ENCODE data around the gene MEX3A. TPM values are rescaled to one million over a fixed set of nuclear protein-coding genes. Genes with fewer than 3 reads are reported as not detected.
"Not testable (repeated sequence)": the region's sequence is repeated elsewhere in the genome, so short reads cannot be mapped to it uniquely, and the experiment has no call there.

MEX3A gene
- total and polyA plus RNA-seq, 5 experiments from 2014 or later: 0.38 TPM; not detected in 4

DNA sequence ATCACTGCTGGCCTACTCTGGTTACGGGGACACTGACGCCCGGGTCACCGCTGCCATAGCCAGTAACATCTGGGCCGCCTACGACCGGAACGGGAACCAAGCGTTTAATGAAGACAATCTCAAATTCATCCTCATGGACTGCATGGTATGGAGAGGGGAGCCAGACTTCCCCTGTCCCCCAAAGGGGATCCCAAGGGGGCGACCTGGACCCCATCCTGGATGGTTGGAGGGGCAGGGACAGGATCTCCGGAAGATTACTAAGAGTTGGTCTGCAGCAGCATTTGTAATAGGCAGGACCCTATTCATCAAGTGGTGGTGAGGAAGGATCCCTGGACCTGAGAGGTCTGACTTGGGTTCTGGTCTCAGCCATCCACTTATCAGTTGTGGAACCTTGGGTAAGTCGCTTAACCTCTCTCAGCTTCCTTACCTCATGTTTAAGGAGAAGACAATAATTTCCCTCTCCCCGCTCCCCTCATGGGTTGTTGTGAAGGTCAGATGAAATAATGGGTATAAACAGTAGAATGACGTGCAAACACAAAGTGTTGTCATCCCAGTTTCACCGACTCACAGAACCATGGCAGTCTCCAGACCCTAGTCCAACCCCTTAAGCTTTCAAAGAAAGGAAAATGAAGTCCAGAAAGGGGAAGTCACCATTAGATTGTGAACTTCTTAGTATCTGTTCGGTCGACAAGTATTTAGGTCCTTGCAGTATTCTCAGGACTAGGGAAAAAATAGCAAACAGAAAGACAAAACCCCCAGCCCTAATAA, 26.8 kb downstream of the MEX3A start:
- H3K27ac Mint-ChIP-seq: peak overlapping the region in 7 of 10 donors; percentile 62 to 96 (median 92)
- DNase-seq: no peak

DNA sequence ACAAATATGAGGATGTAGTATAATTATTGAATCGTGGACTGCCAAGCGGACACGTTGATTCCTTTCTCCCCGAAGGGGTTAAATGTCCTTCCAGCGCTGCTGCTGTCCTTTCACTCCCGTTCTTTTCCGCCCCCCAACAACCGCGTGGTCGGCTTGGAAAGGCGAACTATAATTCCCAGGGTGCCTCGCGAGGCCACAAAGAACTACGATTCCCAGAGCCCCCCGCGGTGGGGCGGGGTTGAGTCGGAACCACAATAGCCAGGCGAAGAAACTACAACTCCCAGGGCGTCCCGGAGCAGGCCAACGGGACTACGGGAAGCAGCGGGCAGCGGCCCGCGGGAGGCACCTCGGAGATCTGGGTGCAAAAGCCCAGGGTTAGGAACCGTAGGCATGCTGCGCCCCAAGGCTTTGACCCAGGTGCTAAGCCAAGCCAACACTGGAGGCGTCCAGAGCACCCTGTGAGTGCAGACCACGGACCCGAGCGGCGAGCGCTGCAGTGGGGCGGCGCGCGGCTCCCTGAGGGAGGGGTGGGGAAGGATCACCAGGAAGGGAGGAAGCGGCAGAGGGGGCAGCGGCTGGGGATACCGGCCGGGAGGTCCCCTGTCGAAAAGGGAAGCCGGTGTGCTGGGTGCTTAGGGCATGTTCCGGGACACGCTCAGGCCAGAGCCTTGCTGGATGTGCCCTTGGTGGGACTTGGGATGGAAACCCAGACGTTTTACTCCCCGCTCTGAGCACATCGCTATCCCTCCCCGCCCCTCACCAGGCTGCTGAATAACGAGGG, 27.6 kb downstream of the MEX3A start, which contains the start of gene LAMTOR2:
LAMTOR2 (plus strand) TSS at position 283 of the 781 bp plus-strand sequence; CDS start at position 391, 108 bp downstream.
- H3K9me3 Mint-ChIP-seq: no peaks in the 10 kb centered on the region
- DNase-seq (peak; percentile 89 to 96 (median 93)), ATAC-seq (peak; percentile 79 to 83)
- H3K36me3 Mint-ChIP-seq: peaks cover 0 to 16% (median 0%) of the 10 kb centered on the region in 3 donors
- H3K4me1 Mint-ChIP-seq: peaks cover 20 to 39% (median 36%) of the 10 kb centered on the region in 4 donors
- H3K27ac Mint-ChIP-seq: peak within 1 kb of the TSS; percentile 81 to 97 (median 94)
- no peaks in the 10 kb centered on the region for H3K27me3 Mint-ChIP-seq
- POLR2A ChIA-PET: interaction anchor here (0.7 to 1.9 kb wide), 2 partner anchors 34 to 78 kb away, joined by 3 to 12 read pairs; partner anchors contain the start of gene SSR2
- peak within 1 kb of the TSS; percentile 90 to 100 (median 96) for H3K4me3 Mint-ChIP-seq

More for the DNA sequence above, 26.8 kb downstream of the MEX3A start:
- Mint-ChIP-seq H3K36me3 (peaks cover 0 to 15% (median 0%) of the 10 kb centered on the region in 3 donors), H3K4me1 (peaks cover 20 to 39% (median 36%) of the 10 kb centered on the region in 4 donors), H3K4me3 (peak overlapping the region; percentile 90 to 100 (median 96)), H3K27me3 (no peaks in the 10 kb centered on the region), H3K9me3 (no peaks in the 10 kb centered on the region)
- POLR2A ChIA-PET: no interaction called here
- no peak for ATAC-seq

GRCh38 chr1:156053768-156054499, 28.3 kb downstream of the MEX3A start, which contains the start of gene UBQLN4:
UBQLN4 (minus strand) TSS chr1:156053798; CDS start chr1:156053701, 97 bp downstream.
- peak; percentile 49 to 58 for ATAC-seq
- Mint-ChIP-seq H3K4me1 (peaks cover 20 to 39% (median 36%) of the 10 kb centered on the region in 4 donors), H3K36me3 (peaks cover 0 to 23% (median 0%) of the 10 kb centered on the region in 3 donors), H3K27ac (peak within 1 kb of the TSS; percentile 81 to 97 (median 94)), H3K4me3 (peak within 1 kb of the TSS; percentile 90 to 100 (median 96)), H3K9me3 (no peaks in the 10 kb centered on the region), H3K27me3 (no peaks in the 10 kb centered on the region)
- peak; percentile 71 to 93 (median 80) for DNase-seq
- POLR2A ChIA-PET: interaction anchor here (0.7 to 1.9 kb wide), 3 partner anchors 33 to 416 kb away, joined by 3 to 12 read pairs (median 4); partner anchors contain the start of gene SSR2

GRCh38 chr1:156052862-156053767, 29.1 kb downstream of the MEX3A start:
- H3K4me3 Mint-ChIP-seq: peak overlapping the region; percentile 86 to 100 (median 92)
- no peaks in the 10 kb centered on the region for H3K9me3 Mint-ChIP-seq
- POLR2A ChIA-PET: interaction anchor here (0.6 to 1.9 kb wide), 5 partner anchors 31 to 972 kb away, joined by 3 to 12 read pairs (median 4); partner anchors contain the start of genes KHDC4 and SSR2
- ATAC-seq (peak; percentile 51 to 52), DNase-seq (peak; percentile 59 to 87 (median 68))
- peaks cover 0 to 23% (median 0%) of the 10 kb centered on the region in 3 donors for H3K36me3 Mint-ChIP-seq
- peak overlapping the region; percentile 58 to 91 (median 88) for H3K27ac Mint-ChIP-seq
- H3K27me3 Mint-ChIP-seq: no peaks in the 10 kb centered on the region
- H3K4me1 Mint-ChIP-seq: peaks cover 20 to 39% (median 36%) of the 10 kb centered on the region in 4 donors

DNA sequence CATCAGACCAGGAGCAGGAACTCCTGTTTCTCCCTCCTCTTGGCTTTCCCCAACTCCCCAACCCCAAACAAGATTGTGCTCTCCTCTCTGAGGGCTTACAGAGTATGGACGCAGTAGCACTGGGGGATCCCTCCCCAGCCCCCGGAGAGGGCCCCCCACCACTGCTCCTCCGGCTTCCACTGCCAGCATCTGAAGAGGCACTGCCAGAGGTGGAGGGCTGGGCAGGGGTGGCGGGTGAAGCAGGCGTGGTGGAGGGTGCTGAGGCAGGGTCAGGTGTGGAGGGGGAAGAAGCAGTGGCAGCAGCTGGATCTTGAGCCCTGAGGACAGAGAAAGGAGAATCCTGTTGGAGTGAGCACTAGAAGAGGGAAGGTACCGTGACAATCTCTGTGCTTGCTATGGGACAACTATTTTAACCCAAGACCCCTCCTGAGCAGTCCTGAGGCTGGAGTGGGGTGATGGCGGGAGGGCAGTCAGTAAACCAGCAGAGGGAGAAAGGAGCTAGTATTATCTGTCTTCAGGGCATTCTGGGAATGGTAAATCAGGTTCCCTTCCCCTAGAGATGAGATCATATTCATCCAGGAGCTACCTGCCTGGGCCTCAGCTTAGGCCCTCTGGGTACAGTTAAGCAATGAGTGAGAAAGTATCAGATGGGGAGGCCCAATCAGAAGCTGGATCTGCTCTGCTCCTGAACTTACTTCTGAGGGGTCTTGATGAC, 31.1 kb downstream of the MEX3A start:
- Mint-ChIP-seq H3K4me1 (peaks cover 16 to 34% (median 31%) of the 10 kb centered on the region in 4 donors), H3K27ac (peak overlapping the region in 1 of 10 donors; percentile 10), H3K27me3 (no peaks in the 10 kb centered on the region), H3K36me3 (peaks cover 0 to 20% (median 0%) of the 10 kb centered on the region in 3 donors), H3K4me3 (peak overlapping the region in 5 of 10 donors; percentile 5 to 72 (median 22)), H3K9me3 (no peaks in the 10 kb centered on the region)
- DNase-seq (no peak), ATAC-seq (no peak)
- POLR2A ChIA-PET: interaction anchor here (0.6 to 1.3 kb wide), 3 partner anchors 29 to 778 kb away, joined by 3 to 4 read pairs (median 3); partner anchors contain the start of gene CLK2

DNA sequence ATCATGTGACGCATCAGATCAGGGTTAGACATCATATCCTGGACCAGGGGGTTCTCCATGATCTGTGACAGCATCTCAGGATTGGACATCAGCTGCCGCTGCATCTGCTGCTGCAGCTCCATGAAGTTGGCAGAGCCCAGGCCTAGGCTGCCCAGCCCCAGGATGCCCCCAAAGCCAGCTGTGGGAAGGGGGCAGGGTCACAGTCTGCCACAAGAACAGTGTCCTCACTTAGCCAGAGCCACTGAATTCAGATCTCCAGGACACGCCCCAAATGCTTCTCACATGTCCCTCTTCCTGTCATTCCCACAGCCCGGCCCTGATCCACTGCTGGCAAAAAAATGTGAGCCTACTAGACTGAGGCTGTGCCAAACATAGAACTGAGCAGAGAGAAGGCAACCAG, 31.9 kb downstream of the MEX3A start:
- Mint-ChIP-seq H3K9me3 (no peaks in the 10 kb centered on the region), H3K27me3 (no peaks in the 10 kb centered on the region), H3K4me3 (peak overlapping the region in 1 of 10 donors; percentile 63), H3K4me1 (peaks cover 14 to 29% (median 25%) of the 10 kb centered on the region in 4 donors), H3K36me3 (peaks cover 0 to 22% (median 0%) of the 10 kb centered on the region in 3 donors), H3K27ac (peak overlapping the region in 1 of 10 donors; percentile 31)
- DNase-seq (no peak), ATAC-seq (no peak)
- POLR2A ChIA-PET: interaction anchor here (0.6 kb wide), 1 partner anchor 101 kb away, joined by 3 read pairs; no protein-coding TSS in a partner anchor

GRCh38 chr1:156048663-156049258, 33.5 kb downstream of the MEX3A start:
- POLR2A ChIA-PET: no interaction called here
- Mint-ChIP-seq H3K27me3 (no peaks in the 10 kb centered on the region), H3K9me3 (no peaks in the 10 kb centered on the region), H3K4me3 (no peak overlapping the region), H3K4me1 (peaks cover 11 to 25% (median 18%) of the 10 kb centered on the region in 4 donors), H3K27ac (no peak overlapping the region), H3K36me3 (peaks cover 0 to 28% (median 0%) of the 10 kb centered on the region in 3 donors)
- ATAC-seq (no peak), DNase-seq (no peak)

GRCh38 chr1:156045076-156045475, 37.2 kb downstream of the MEX3A start:
- ATAC-seq: no peak
- no peaks in the 10 kb centered on the region for H3K27me3 Mint-ChIP-seq
- peak overlapping the region in 3 of 10 donors; percentile 4 to 36 (median 13) for H3K27ac Mint-ChIP-seq
- peaks cover 0 to 54% (median 9%) of the 10 kb centered on the region in 3 donors for H3K36me3 Mint-ChIP-seq
- no peaks in the 10 kb centered on the region for H3K9me3 Mint-ChIP-seq
- no peak overlapping the region for H3K4me3 Mint-ChIP-seq
- no peak for DNase-seq
- H3K4me1 Mint-ChIP-seq: peaks cover 0 to 7% (median 6%) of the 10 kb centered on the region in 4 donors
- POLR2A ChIA-PET: interaction anchor here (0.6 kb wide), 1 partner anchor 392 kb away, joined by 3 read pairs; no protein-coding TSS in a partner anchor

DNA sequence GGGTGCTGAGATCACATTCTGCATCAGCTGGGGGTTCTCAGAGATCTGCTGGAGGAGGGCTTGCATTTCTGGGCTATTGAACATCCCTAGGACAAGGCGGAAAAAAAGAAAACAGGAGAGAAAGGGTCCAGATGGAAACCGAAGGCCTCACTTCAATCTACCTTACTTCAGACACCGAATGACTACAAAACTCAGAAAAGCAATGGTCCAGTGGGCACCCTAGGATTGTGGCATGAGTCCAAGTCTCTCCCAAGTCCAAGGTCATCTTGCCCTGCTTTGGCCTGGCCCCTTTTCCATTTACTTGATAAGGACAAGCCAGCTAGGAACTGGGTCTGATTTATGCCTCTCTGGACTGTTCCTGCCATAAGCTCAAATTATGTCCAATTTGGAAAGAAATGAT, 39.4 kb downstream of the MEX3A start:
- Mint-ChIP-seq H3K27ac (peak overlapping the region in 1 of 10 donors; percentile 79), H3K9me3 (no peaks in the 10 kb centered on the region), H3K4me1 (peaks cover 0 to 7% (median 6%) of the 10 kb centered on the region in 4 donors), H3K4me3 (no peak overlapping the region), H3K36me3 (peaks cover 0 to 49% (median 12%) of the 10 kb centered on the region in 3 donors), H3K27me3 (no peaks in the 10 kb centered on the region)
- ATAC-seq: no peak
- no peak for DNase-seq
- POLR2A ChIA-PET: no interaction called here

GRCh38 chr1:156034991-156035390, 47.3 kb downstream of the MEX3A start:
- H3K27ac Mint-ChIP-seq, H3K9me3 Mint-ChIP-seq, POLR2A ChIA-PET, ATAC-seq, H3K27me3 Mint-ChIP-seq, H3K4me1 Mint-ChIP-seq, H3K4me3 Mint-ChIP-seq, DNase-seq: not testable (repeated sequence)
- H3K36me3 Mint-ChIP-seq: peaks cover 0 to 26% (median 3%) of the 10 kb centered on the region in 3 donors

Measured in naive thymus-derived CD8-positive, alpha-beta T cell (primary cell).